Raji (cell line): ENCODE results near the gene SLC2A1.

Source experiments
- POLR2A ChIP-seq: IDR thresholded peaks from 2 replicates; pipeline ENCODE4 v1.6.1; 2011; ENCODE audit warnings: low read depth, low read length, control low read depth; ENCODE audit not compliant: insufficient read depth

SLC2A1 gene

GRCh38 chr1:42943166-42943565, 15.5 kb downstream of the SLC2A1 start:
- TF ChIP-seq POLR2A, result no peak

GRCh38 chr1:42942444-42942843, 16.2 kb downstream of the SLC2A1 start:
- no peak for TF ChIP-seq POLR2A

- TF ChIP-seq POLR2A, result no peak
Measured at GRCh38 chr1:42941640-42942330, 16.9 kb downstream of the SLC2A1 start.

- TF ChIP-seq POLR2A, result no peak
Measured at GRCh38 chr1:42940851-42941639, 17.6 kb downstream of the SLC2A1 start.

GRCh38 chr1:42938645-42939615, 19.7 kb downstream of the SLC2A1 start:
- no peak for TF ChIP-seq POLR2A

GRCh38 chr1:42937836-42938644, 20.6 kb downstream of the SLC2A1 start:
- TF ChIP-seq POLR2A, result no peak

GRCh38 chr1:42937141-42937696, 21.4 kb downstream of the SLC2A1 start:
- TF ChIP-seq POLR2A, result no peak

GRCh38 chr1:42936309-42937078, 22.2 kb downstream of the SLC2A1 start:
- TF ChIP-seq POLR2A, result no peak

- no peak for TF ChIP-seq POLR2A
Measured at GRCh38 chr1:42935971-42936308, 22.7 kb downstream of the SLC2A1 start.

- no peak for TF ChIP-seq POLR2A
Measured at GRCh38 chr1:42935313-42935895, 23.3 kb downstream of the SLC2A1 start.

GRCh38 chr1:42934541-42935312, 23.9 kb downstream of the SLC2A1 start:
- no peak for TF ChIP-seq POLR2A
